Measurements from ENCODE around the gene MTHFSD.

GRCh38 chr16:86513471-86514277 lies 41.4 kb downstream of the MTHFSD start:
- no peak for TF ChIP-seq CTCF (conservative IDR thresholded peaks at IDR 0.05)
- TF ChIP-seq ZFX (IDR thresholded peaks at IDR 0.05), result no peak
